ENCODE measurements around the gene CBLC.

Gene CBLC

GRCh38 chr19:44738603-44739558 lies 38.8 kb upstream of the CBLC start:
- no peaks in the 10 kb centered on the region for H3K9me3 ChIP-seq (ENCODE audit: severe bottlenecking)
- no peaks in the 10 kb centered on the region for H3K36me3 ChIP-seq
- H3K27ac ChIP-seq, result no peak overlapping the region
- no peak for TF ChIP-seq CTCF (IDR thresholded peaks at IDR 0.05; ENCODE audit: low read depth, low read length)
- no peak overlapping the region for H3K4me3 ChIP-seq (ENCODE audit: low read depth, low read length)
- no peak for DNase-seq
- H3K27me3 ChIP-seq (ENCODE audit: insufficient read depth, low read depth, severe bottlenecking), result no peaks in the 10 kb centered on the region

- TF ChIP-seq CTCF (IDR thresholded peaks at IDR 0.05; ENCODE audit: low read depth, low read length), result no peak
- Histone ChIP-seq H3K27ac (no peak overlapping the region), H3K4me3 (ENCODE audit: low read depth, low read length) (no peak overlapping the region), H3K36me3 (no peaks in the 10 kb centered on the region), H3K9me3 (ENCODE audit: severe bottlenecking) (no peaks in the 10 kb centered on the region), H3K27me3 (ENCODE audit: insufficient read depth, low read depth, severe bottlenecking) (no peaks in the 10 kb centered on the region)
- DNase-seq, result no peak
These were observed 37.3 kb upstream of the CBLC start for GRCh38 chr19:44740351-44740824.

- Histone ChIP-seq H3K36me3 (no peaks in the 10 kb centered on the region), H3K27ac (peak overlapping the region; percentile 83), H3K9me3 (ENCODE audit: severe bottlenecking) (no peaks in the 10 kb centered on the region), H3K4me3 (ENCODE audit: low read depth, low read length) (no peak overlapping the region), H3K27me3 (ENCODE audit: insufficient read depth, low read depth, severe bottlenecking) (no peaks in the 10 kb centered on the region)
- DNase-seq, result no peak
- TF ChIP-seq CTCF (IDR thresholded peaks at IDR 0.05; ENCODE audit: low read depth, low read length), result no peak
These were observed 36.4 kb upstream of the CBLC start for GRCh38 chr19:44741258-44741731.

GRCh38 chr19:44741841-44742329 lies 35.8 kb upstream of the CBLC start:
- H3K9me3 ChIP-seq (ENCODE audit: severe bottlenecking), result no peaks in the 10 kb centered on the region
- TF ChIP-seq CTCF (IDR thresholded peaks at IDR 0.05; ENCODE audit: low read depth, low read length), result no peak
- no peak overlapping the region; the same call in 1 of the 2 replicates for H3K4me3 ChIP-seq (ENCODE audit: low read depth, low read length)
- no peaks in the 10 kb centered on the region for H3K36me3 ChIP-seq
- DNase-seq, result peak; percentile 95
- H3K27me3 ChIP-seq (ENCODE audit: insufficient read depth, low read depth, severe bottlenecking), result no peaks in the 10 kb centered on the region
- H3K27ac ChIP-seq, result peak overlapping the region; percentile 83

- H3K27ac ChIP-seq, result peak overlapping the region; percentile 83
- H3K36me3 ChIP-seq, result no peaks in the 10 kb centered on the region
- no peaks in the 10 kb centered on the region for H3K27me3 ChIP-seq (ENCODE audit: insufficient read depth, low read depth, severe bottlenecking)
- no peak for TF ChIP-seq CTCF (IDR thresholded peaks at IDR 0.05; ENCODE audit: low read depth, low read length)
- no peak overlapping the region; the same call in 1 of the 2 replicates for H3K4me3 ChIP-seq (ENCODE audit: low read depth, low read length)
- H3K9me3 ChIP-seq (ENCODE audit: severe bottlenecking), result no peaks in the 10 kb centered on the region
- DNase-seq, result peak; percentile 38
These were observed 35.2 kb upstream of the CBLC start for GRCh38 chr19:44742330-44743061.
